Measurements from ENCODE around the gene PRKCI. TPM values are rescaled to one million over a fixed set of nuclear protein-coding genes. Genes with fewer than 3 reads are reported as not detected.

Gene PRKCI
- total and polyA plus RNA-seq, 9 of the 15 experiments (the other 6 are each of a cell fraction or from before 2014, with no cell fraction given), result 10.5 to 43.2 (median 31.4) TPM

DNA sequence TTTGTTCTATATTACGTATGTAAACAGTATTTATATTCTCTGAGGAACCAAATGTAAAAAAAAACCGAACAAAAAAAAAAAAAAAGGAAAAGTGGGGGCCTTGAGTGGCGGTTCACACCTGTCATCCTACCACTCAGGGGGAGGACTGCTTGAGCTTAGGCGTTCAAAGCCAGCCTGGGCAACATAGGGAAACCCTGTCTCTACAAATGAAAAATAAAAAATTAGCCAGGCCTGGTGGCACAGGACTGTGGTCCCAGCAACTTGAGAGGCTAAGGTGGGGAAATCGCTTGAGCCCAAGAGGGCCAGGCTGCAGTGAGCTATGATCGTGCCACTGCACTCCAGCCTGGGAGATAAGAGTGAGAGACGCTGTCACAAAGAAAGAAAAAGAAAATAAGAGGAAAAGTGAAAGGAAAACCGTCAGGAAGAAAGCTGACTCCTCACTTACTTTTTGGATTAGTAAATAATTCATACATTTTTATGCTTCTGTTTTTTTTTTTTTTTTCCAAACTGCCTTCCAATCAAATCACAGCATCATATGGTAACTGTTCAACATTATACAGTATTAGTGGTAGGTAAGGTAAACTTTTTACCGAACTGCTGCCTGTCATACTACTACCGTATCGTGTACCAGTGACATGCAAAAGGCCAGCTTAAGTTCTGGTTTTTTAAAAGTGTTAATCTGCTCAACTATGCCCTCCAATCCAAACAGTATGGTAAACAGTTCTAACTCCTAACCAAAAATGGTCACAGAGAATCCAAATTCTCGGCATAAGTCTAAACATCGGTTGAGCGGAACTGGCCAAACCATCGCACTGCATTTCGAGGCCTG lies 41.9 kb upstream of the PRKCI start:
- peaks cover 39% of the 10 kb centered on the region for H3K79me2 ChIP-seq (ENCODE audit: control insufficient read depth, insufficient read depth, low read length)
- DNase-seq (ENCODE audit: extremely low read depth in 1 of 4, low spot score in 3 of 4), result peak in 2 of 4 experiments; percentile 19 to 28
- intact Hi-C loops (cut with micrococcal nuclease), result loop anchor here (2.0 to 10.0 kb wide), 3 partner anchors 43 to 635 kb away; partner anchors contain the start of genes PRKCI and SKIL
- H4K20me1 ChIP-seq (replicated peaks; ENCODE audit: control insufficient read depth, insufficient read depth, low read length), result no peaks in the 10 kb centered on the region
- in situ Hi-C loops (cut with MboI), result no loop called here
- WGBS (ENCODE audit: insufficient coverage, low coverage, missing lambda C conversion rate), result 2% methylated on average over 13 of the region's 16 CpGs
- no peaks in the 10 kb centered on the region for H3K9me1 ChIP-seq (ENCODE audit: control insufficient read depth, insufficient read depth, low read length)
- CTCF ChIA-PET (ENCODE audit: low intra/inter-chr PET ratio), result no interaction called here
- peak overlapping the region; percentile 98 for H2AFZ ChIP-seq (ENCODE audit: low read depth, low read length)
- H3K27me3 ChIP-seq (ENCODE audit: control insufficient read depth in 2 of 2, insufficient read depth in 2 of 2, low read length in 2 of 2), result no peaks in the 10 kb centered on the region
- peaks cover 27% of the 10 kb centered on the region for H3K36me3 ChIP-seq (ENCODE audit: control insufficient read depth, insufficient read depth, low read length)
- peaks cover 4 to 15% of the 10 kb centered on the region in 2 experiments; a peak in 3 of 5 replicates for H3K4me1 ChIP-seq (replicated peaks in 1 of 2; ENCODE audit: control insufficient read depth in 2 of 2, insufficient read depth in 2 of 2, low read length in 2 of 2)
- peak; percentile 19 for FAIRE-seq
- BruUV-seq (replicated peaks), result TSS peak; percentile 49
- POLR2A ChIA-PET, result interaction anchor here (0.7 to 2.2 kb wide), 7 partner anchors 9 to 82 kb away, joined by 3 to 18 read pairs (median 3); no protein-coding TSS in a partner anchor
- peak overlapping the region; percentile 90 to 98 for H3K9ac ChIP-seq (ENCODE audit: insufficient read depth in 1 of 2, low read depth in 2 of 2, low read length in 2 of 2)
- peak overlapping the region; percentile 89 for H3K4me2 ChIP-seq (ENCODE audit: insufficient read depth, low read length)
- H3K27ac ChIP-seq (ENCODE audit: extremely low read depth, low read depth, low read length), result peak overlapping the region; percentile 91
- peak overlapping the region; percentile 77 for H3K4me3 ChIP-seq
- ATAC-seq, result peak; percentile 54
- no peaks in the 10 kb centered on the region; the same call in 1 of the 2 replicates for H3K9me3 ChIP-seq (replicated peaks; ENCODE audit: control insufficient read depth, insufficient read depth, low read depth, low read length)
- TF ChIP-seq, protein P1, sequence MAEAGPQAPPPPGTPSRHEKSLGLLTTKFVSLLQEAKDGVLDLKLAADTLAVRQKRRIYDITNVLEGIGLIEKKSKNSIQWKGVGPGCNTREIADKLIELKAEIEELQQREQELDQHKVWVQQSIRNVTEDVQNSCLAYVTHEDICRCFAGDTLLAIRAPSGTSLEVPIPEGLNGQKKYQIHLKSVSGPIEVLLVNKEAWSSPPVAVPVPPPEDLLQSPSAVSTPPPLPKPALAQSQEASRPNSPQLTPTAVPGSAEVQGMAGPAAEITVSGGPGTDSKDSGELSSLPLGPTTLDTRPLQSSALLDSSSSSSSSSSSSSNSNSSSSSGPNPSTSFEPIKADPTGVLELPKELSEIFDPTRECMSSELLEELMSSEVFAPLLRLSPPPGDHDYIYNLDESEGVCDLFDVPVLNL (CRISPR knock-in tag; IDR thresholded peaks at IDR 0.05; ENCODE audit: low read depth), result no peak
- no peak for TF ChIP-seq FOXA3 (CRISPR knock-in tag; conservative IDR thresholded peaks at IDR 0.05 in 1 of 2, IDR thresholded peaks at IDR 0.05 in 1 of 2)
- no peak for TF ChIP-seq RBM22 (IDR thresholded peaks at IDR 0.05; ENCODE audit: low read depth, low read length, poor library complexity, severe bottlenecking)
- no peak for TF ChIP-seq MECOM (CRISPR knock-in tag; IDR thresholded peaks at IDR 0.05)
- no peak for TF ChIP-seq ZNF23 (CRISPR knock-in tag; IDR thresholded peaks at IDR 0.05)
- TF ChIP-seq, protein P2, sequence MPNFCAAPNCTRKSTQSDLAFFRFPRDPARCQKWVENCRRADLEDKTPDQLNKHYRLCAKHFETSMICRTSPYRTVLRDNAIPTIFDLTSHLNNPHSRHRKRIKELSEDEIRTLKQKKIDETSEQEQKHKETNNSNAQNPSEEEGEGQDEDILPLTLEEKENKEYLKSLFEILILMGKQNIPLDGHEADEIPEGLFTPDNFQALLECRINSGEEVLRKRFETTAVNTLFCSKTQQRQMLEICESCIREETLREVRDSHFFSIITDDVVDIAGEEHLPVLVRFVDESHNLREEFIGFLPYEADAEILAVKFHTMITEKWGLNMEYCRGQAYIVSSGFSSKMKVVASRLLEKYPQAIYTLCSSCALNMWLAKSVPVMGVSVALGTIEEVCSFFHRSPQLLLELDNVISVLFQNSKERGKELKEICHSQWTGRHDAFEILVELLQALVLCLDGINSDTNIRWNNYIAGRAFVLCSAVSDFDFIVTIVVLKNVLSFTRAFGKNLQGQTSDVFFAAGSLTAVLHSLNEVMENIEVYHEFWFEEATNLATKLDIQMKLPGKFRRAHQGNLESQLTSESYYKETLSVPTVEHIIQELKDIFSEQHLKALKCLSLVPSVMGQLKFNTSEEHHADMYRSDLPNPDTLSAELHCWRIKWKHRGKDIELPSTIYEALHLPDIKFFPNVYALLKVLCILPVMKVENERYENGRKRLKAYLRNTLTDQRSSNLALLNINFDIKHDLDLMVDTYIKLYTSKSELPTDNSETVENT (CRISPR knock-in tag; IDR thresholded peaks at IDR 0.05), result no peak
- no peak for TF ChIP-seq HMG20A (CRISPR knock-in tag; conservative IDR thresholded peaks at IDR 0.05)
- TF ChIP-seq NFRKB (IDR thresholded peaks at IDR 0.05; ENCODE audit: low read depth), result no peak
- TF ChIP-seq LCOR (CRISPR knock-in tag; IDR thresholded peaks at IDR 0.05), result no peak
- TF ChIP-seq FOXJ3 (CRISPR knock-in tag; IDR thresholded peaks at IDR 0.05), result no peak
- TF ChIP-seq STAT5B (CRISPR knock-in tag; IDR thresholded peaks at IDR 0.05), result no peak
- TF ChIP-seq, protein P3, sequence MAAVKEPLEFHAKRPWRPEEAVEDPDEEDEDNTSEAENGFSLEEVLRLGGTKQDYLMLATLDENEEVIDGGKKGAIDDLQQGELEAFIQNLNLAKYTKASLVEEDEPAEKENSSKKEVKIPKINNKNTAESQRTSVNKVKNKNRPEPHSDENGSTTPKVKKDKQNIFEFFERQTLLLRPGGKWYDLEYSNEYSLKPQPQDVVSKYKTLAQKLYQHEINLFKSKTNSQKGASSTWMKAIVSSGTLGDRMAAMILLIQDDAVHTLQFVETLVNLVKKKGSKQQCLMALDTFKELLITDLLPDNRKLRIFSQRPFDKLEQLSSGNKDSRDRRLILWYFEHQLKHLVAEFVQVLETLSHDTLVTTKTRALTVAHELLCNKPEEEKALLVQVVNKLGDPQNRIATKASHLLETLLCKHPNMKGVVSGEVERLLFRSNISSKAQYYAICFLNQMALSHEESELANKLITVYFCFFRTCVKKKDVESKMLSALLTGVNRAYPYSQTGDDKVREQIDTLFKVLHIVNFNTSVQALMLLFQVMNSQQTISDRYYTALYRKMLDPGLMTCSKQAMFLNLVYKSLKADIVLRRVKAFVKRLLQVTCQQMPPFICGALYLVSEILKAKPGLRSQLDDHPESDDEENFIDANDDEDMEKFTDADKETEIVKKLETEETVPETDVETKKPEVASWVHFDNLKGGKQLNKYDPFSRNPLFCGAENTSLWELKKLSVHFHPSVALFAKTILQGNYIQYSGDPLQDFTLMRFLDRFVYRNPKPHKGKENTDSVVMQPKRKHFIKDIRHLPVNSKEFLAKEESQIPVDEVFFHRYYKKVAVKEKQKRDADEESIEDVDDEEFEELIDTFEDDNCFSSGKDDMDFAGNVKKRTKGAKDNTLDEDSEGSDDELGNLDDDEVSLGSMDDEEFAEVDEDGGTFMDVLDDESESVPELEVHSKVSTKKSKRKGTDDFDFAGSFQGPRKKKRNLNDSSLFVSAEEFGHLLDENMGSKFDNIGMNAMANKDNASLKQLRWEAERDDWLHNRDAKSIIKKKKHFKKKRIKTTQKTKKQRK (IDR thresholded peaks at IDR 0.05; ENCODE audit: borderline replicate concordance, low read depth, low read length), result no peak
- no peak for TF ChIP-seq MTA2 (IDR thresholded peaks at IDR 0.05; ENCODE audit: low read depth)
- no peak for TF ChIP-seq SIN3B (IDR thresholded peaks at IDR 0.05; ENCODE audit: low read depth)
- TF ChIP-seq ZNF408 (CRISPR knock-in tag; IDR thresholded peaks at IDR 0.05; ENCODE audit: low read depth), result no peak

All from K562 (cell line).